GM21390 (cell line): ENCODE results near the gene AHNAK.

Source experiments
- ATAC-seq: cut with Tn5 transposase; IDR thresholded peaks from one replicate; pipeline ENCODE4 v1.9.1; 2021; ENCODE audit not compliant: unreplicated experiment

AHNAK gene

DNA sequence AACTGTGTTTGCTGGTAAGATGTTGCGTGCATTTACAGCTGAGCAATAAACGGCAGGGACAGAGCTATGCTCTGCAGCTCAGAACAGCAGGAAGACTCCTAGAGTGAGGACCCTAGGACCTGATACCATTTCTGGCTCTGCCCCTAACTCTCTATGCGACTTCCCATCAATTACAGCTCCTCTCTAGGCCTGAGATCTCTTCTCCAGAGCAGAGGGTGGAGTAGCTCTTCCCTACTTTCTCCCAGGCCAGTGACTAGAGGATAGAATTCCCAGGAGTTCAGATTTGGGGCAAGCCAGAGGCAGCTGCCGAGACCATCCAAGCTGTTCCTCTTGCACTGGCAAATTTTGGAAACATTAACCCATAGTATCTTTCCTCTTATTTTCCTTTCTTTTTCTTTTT, 140.6 kb downstream of the AHNAK start:
- ATAC-seq, result no peak

GRCh38 chr11:62404901-62405300, 141.7 kb downstream of the AHNAK start:
- ATAC-seq, result no peak

DNA sequence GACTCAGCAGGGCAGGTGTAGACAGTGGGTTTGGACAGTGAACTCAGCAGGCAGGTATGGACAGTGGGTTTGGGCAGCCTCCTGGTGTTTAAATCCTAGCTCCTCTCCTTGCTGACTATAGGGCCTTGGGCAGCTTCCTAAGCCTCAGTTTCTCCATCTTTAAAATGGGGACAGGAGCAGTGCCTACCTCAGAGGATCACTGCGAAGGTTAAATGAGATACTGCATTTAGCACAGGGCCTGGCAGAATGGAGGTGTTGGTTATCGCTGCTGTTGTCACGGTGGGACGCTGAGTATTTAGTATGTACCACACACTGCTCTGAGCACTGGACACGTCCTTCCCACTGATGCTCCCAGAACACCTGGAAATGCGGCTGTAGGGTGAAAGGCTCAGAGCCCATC, 142.2 kb downstream of the AHNAK start:
- no peak for ATAC-seq

- no peak for ATAC-seq
Measured at GRCh38 chr11:62402960-62403730, 143.5 kb downstream of the AHNAK start.

GRCh38 chr11:62402226-62402959, 144.2 kb downstream of the AHNAK start:
- ATAC-seq, result no peak

GRCh38 chr11:62401811-62402210, 144.8 kb downstream of the AHNAK start:
- ATAC-seq, result no peak

DNA sequence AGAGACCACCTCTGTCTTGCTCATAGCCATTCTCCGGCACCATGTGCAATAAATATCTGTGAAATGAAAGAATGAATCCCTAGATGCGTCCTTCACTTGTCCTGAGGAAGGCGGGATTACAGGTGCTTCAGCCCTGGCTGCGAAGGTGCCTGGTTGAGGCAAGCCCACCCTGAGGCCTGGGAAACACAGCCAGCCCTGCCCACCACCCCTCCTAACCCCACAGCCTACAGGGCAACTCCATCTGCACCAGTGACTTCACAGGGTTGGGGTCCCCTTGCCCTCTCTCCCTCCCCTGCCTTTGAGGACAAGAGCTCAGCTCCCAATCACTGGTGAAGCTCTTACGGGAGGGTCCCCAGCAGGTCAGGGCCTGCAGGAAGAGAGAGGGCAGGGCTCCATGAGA, 145.2 kb downstream of the AHNAK start:
- ATAC-seq, result no peak

GRCh38 chr11:62400760-62401159, 145.8 kb downstream of the AHNAK start:
- no peak for ATAC-seq

DNA sequence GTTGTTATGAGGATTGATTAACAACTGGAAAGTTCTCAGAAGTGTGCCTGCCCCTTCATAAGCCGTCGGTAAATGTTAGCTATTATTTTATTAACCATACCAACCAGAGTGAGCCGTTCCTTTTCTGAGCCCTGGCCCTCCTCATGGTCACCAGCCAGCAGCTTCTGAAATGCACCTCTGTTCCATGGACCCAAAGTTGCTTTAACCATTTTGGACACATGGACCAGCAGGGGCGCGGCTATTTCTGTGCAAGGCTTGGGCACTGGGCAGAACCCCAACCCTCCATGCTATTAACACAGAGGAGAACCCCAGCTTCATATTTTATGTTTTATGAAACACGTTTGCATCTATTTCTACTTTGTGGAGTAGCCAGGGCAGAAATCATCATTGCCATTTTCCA, 146.3 kb downstream of the AHNAK start:
- no peak for ATAC-seq

DNA sequence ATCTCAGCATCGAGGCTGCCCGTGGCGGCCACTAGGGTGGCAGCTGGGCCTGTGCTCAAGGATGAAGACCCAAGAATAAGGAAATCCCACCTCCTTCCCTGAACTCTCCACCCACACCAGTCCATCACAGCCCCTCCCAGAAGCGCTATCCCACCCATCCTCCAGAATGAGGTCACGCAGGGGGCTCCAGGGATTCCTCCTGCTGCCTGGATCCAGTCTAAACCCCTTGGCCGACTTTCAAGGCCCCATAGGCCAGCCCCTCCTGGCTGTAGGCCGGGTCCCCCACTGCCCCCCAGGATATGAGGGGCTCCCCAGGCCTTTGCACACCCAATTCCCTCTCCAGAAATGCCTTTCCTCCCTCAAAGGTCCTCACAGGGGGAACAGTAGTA, 146.7 kb downstream of the AHNAK start:
- no peak for ATAC-seq

GRCh38 chr11:62399172-62399877, 147.3 kb downstream of the AHNAK start:
- ATAC-seq, result no peak

GRCh38 chr11:62398011-62398994, 148.3 kb downstream of the AHNAK start:
- no peak for ATAC-seq

- no peak for ATAC-seq
Measured at GRCh38 chr11:62395885-62396551, 150.6 kb downstream of the AHNAK start.

- no peak for ATAC-seq
Measured at GRCh38 chr11:62394825-62395538, 151.6 kb downstream of the AHNAK start.

- no peak for ATAC-seq
Measured at GRCh38 chr11:62393735-62394134, 152.9 kb downstream of the AHNAK start.

DNA sequence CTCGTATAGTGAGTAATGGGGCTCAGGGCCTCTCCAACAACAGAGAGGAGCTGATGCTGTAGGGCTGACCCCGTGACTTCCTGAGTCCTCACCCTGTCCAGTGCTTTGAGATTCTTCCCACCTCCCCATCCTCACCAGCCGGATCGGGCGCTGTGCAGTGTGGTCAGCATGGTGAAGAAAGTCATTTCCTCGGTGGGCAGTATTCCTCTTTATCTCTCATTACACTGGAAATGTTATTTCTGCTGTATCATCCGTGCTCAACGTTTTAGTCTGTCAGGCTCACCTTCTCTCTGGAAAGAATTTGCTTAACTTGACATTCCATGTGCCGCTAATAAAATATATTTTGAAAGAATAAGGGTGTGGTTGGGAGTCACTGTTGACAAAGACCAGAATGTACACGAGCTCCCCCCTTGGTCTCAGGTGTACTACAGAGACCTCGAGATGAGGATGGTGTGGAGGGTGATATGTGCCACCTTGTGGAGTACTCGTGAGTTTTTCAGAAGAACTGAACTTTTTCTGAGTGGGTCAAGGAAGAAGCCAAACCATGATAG, 153.5 kb downstream of the AHNAK start:
- ATAC-seq, result no peak

DNA sequence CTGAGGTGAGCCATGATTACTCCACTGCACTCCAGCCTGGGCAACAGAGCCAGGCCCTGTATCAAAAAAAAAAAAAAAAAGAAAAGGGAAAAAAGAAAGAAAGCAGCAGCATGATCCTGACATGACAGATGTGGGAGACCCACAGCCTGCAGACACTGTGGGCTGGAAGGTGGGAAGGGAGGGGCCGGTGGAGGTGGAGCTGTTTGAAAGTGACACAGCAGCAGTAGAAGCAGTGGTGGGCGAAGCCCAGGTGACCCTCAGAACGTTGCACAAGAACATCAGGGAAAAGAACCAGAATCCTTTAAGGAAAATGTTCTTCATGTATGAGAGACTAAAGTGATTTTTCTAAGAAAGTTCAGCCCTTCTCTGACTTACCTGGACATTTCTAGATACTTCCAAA, 154.1 kb downstream of the AHNAK start:
- no peak for ATAC-seq

GRCh38 chr11:62391642-62392425, 154.8 kb downstream of the AHNAK start:
- no peak for ATAC-seq
